Measurements from ENCODE around the gene C2.
"Not testable (repeated sequence)": the region's sequence is repeated elsewhere in the genome, so short reads cannot be mapped to it uniquely, and the experiment has no call there.

DNA sequence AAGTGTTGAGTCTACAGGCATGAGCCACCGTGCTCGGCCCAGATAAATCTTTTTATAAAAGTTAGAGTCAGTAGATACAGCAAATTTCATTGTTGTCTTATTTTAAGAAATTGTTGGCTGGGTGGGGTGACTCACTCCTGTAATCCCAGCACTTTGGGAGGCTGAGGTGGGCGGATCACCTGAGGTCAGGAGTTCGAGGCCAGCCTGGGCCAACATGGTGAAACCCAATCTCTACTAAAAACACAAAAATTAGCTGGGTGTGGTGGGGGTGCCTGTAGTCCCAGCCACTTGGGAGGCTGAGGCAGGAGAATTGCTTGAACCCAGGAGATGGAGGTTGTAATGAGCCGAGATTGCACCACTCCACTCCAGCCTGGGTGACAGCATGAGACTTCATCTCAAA, 19.3 kb upstream of the C2 start:
- not testable (repeated sequence) for TF ChIP-seq POLR2A (IDR thresholded peaks at IDR 0.05)
- TF ChIP-seq, protein P1, sequence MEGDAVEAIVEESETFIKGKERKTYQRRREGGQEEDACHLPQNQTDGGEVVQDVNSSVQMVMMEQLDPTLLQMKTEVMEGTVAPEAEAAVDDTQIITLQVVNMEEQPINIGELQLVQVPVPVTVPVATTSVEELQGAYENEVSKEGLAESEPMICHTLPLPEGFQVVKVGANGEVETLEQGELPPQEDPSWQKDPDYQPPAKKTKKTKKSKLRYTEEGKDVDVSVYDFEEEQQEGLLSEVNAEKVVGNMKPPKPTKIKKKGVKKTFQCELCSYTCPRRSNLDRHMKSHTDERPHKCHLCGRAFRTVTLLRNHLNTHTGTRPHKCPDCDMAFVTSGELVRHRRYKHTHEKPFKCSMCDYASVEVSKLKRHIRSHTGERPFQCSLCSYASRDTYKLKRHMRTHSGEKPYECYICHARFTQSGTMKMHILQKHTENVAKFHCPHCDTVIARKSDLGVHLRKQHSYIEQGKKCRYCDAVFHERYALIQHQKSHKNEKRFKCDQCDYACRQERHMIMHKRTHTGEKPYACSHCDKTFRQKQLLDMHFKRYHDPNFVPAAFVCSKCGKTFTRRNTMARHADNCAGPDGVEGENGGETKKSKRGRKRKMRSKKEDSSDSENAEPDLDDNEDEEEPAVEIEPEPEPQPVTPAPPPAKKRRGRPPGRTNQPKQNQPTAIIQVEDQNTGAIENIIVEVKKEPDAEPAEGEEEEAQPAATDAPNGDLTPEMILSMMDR (IDR thresholded peaks at IDR 0.05 in 4 of 5, conservative IDR thresholded peaks at IDR 0.05 in 1 of 5), result not testable (repeated sequence)

Data from gastrocnemius medialis (tissue), 4 donors.